Suprapubic skin (tissue), 3 donors: ENCODE results near the gene PLA2R1.

Experiments
- EP300 ChIP-seq: sonication (generic); formaldehyde crosslinking; IDR thresholded peaks from one replicate; pipeline ENCODE4 v1.6.1; 2017; ENCODE audit warnings: antibody characterized with exemption
- TF ChIP-seq, protein P1 (sequence below), 2 donors: fragments of 200-600 bp in 1 of 2; fragments of 450-650 bp in 1 of 2; sonication (generic) in 1 of 2; IDR thresholded peaks; one replicate each; pipeline ENCODE4 v1.5.1; 2016 to 2019; ENCODE audit warnings: antibody characterized with exemption in 2 of 2, mild to moderate bottlenecking in 1 of 2, moderate library complexity in 1 of 2

DNA sequence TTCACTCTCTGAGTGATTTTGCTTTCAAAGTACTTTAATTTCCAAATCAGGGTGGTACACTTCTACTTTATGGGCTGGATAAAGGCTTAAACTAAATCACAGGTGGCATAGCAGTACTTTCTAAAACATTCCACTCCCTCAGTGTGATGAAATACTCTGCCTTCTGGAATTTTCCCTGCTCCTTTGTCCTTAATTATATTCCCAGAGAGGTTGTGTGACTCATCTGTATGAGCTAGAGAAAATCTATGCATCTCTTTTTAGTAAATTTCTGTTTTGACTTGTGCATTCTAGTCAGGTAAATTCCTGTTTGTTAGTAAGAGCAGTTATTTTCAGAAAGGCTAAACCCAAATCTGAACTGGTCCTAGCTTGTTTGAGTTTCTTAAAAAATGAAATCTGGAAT, 29.0 kb upstream of the PLA2R1 start:
- TF ChIP-seq, protein P1, sequence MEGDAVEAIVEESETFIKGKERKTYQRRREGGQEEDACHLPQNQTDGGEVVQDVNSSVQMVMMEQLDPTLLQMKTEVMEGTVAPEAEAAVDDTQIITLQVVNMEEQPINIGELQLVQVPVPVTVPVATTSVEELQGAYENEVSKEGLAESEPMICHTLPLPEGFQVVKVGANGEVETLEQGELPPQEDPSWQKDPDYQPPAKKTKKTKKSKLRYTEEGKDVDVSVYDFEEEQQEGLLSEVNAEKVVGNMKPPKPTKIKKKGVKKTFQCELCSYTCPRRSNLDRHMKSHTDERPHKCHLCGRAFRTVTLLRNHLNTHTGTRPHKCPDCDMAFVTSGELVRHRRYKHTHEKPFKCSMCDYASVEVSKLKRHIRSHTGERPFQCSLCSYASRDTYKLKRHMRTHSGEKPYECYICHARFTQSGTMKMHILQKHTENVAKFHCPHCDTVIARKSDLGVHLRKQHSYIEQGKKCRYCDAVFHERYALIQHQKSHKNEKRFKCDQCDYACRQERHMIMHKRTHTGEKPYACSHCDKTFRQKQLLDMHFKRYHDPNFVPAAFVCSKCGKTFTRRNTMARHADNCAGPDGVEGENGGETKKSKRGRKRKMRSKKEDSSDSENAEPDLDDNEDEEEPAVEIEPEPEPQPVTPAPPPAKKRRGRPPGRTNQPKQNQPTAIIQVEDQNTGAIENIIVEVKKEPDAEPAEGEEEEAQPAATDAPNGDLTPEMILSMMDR (IDR thresholded peaks at IDR 0.05), result no peak
- TF ChIP-seq EP300, result no peak
